Stimulated activated CD4-positive, alpha-beta T cell treated with anti-CD3 and anti-CD28 coated beads, Interleukin-12 subunit alpha, Interleukin-12 subunit beta, amount 100 ng/mL, for 4 hours (primary cell): ENCODE measurements around the gene ADI1.

Experiments
- DNase-seq: peaks from one replicate; pipeline ENCODE4 v3.0.0-alpha.2; 2020

The ADI1 gene

GRCh38 chr2:3478846-3479385, 40.4 kb downstream of the ADI1 start:
- DNase-seq, result no peak

- no peak for DNase-seq
These were observed 42.4 kb downstream of the ADI1 start for GRCh38 chr2:3476985-3477327.

GRCh38 chr2:3476321-3476984, 42.9 kb downstream of the ADI1 start:
- no peak for DNase-seq

GRCh38 chr2:3475771-3476170, 43.6 kb downstream of the ADI1 start:
- DNase-seq, result no peak

- DNase-seq, result no peak
These were observed 46.4 kb downstream of the ADI1 start for GRCh38 chr2:3472966-3473365.

- DNase-seq, result no peak
These were observed 47.0 kb downstream of the ADI1 start for GRCh38 chr2:3472296-3472695.

- no peak for DNase-seq
These were observed 48.2 kb downstream of the ADI1 start for GRCh38 chr2:3470856-3471737.

GRCh38 chr2:3470166-3470651, 49.1 kb downstream of the ADI1 start:
- DNase-seq, result no peak

- DNase-seq, result no peak
These were observed 49.8 kb downstream of the ADI1 start for GRCh38 chr2:3469486-3469885.

GRCh38 chr2:3468296-3468988, 50.9 kb downstream of the ADI1 start:
- no peak for DNase-seq

- no peak for DNase-seq
These were observed 51.7 kb downstream of the ADI1 start for GRCh38 chr2:3467654-3468053.

- no peak for DNase-seq
These were observed 52.4 kb downstream of the ADI1 start for GRCh38 chr2:3466966-3467365.

- DNase-seq, result no peak
These were observed 52.9 kb downstream of the ADI1 start for GRCh38 chr2:3466482-3466863.

- DNase-seq, result no peak
These were observed 53.4 kb downstream of the ADI1 start for GRCh38 chr2:3465844-3466481.

- no peak for DNase-seq
These were observed 54.0 kb downstream of the ADI1 start for GRCh38 chr2:3465328-3465727.

GRCh38 chr2:3464401-3465005, 54.8 kb downstream of the ADI1 start:
- DNase-seq, result no peak

- no peak for DNase-seq
These were observed 55.4 kb downstream of the ADI1 start for GRCh38 chr2:3463944-3464343.

- DNase-seq, result no peak
These were observed 56.0 kb downstream of the ADI1 start for GRCh38 chr2:3463186-3463835.

- no peak for DNase-seq
These were observed 56.7 kb downstream of the ADI1 start for GRCh38 chr2:3462493-3463104.

GRCh38 chr2:3461801-3462492, 57.4 kb downstream of the ADI1 start:
- DNase-seq, result no peak
